GM18508 (cell line): ENCODE measurements around the gene CLVS2.

Experiments
- ATAC-seq: cut with Tn5 transposase; IDR thresholded peaks from one replicate; pipeline ENCODE4 v1.9.1; 2021; ENCODE audit warnings: moderate number of reproducible peaks; ENCODE audit not compliant: insufficient read depth, unreplicated experiment

The CLVS2 gene

GRCh38 chr6:122995921-122996793 is at the start of gene CLVS2:
Gene CLVS2 (plus strand): TSS chr6:122996235. CDS start chr6:122997778, 1,543 bp downstream.
- no peak for ATAC-seq

GRCh38 chr6:122947355-122947754 is 48.7 kb upstream of the CLVS2 start:
- ATAC-seq, result no peak

GRCh38 chr6:122953766-122954165 is 42.3 kb upstream of the CLVS2 start:
- ATAC-seq, result no peak

GRCh38 chr6:122956376-122956775 is 39.7 kb upstream of the CLVS2 start:
- no peak for ATAC-seq

- no peak for ATAC-seq
These were observed 33.9 kb upstream of the CLVS2 start for GRCh38 chr6:122962000-122962624.

- ATAC-seq, result no peak
These were observed 26.0 kb upstream of the CLVS2 start for GRCh38 chr6:122969999-122970533.

- no peak for ATAC-seq
These were observed 18.9 kb upstream of the CLVS2 start for GRCh38 chr6:122977180-122977579.

GRCh38 chr6:122984393-122984792 is 11.6 kb upstream of the CLVS2 start:
- no peak for ATAC-seq

GRCh38 chr6:122994256-122994655 is 1.8 kb upstream of the CLVS2 start:
- no peak for ATAC-seq

- no peak for ATAC-seq
These were observed 915 bp downstream of the CLVS2 start for GRCh38 chr6:122996794-122997505.

- no peak for ATAC-seq
These were observed 1.6 kb downstream of the CLVS2 start for GRCh38 chr6:122997541-122998150.

GRCh38 chr6:122998403-122998975 is 2.5 kb downstream of the CLVS2 start:
- ATAC-seq, result no peak

- ATAC-seq, result no peak
These were observed 4.3 kb downstream of the CLVS2 start for GRCh38 chr6:123000244-123000770.

GRCh38 chr6:123001540-123001939 is 5.5 kb downstream of the CLVS2 start:
- no peak for ATAC-seq

GRCh38 chr6:123007885-123008284 is 11.8 kb downstream of the CLVS2 start:
- no peak for ATAC-seq

GRCh38 chr6:123009059-123009458 is 13.0 kb downstream of the CLVS2 start:
- ATAC-seq, result no peak

- ATAC-seq, result no peak
These were observed 18.8 kb downstream of the CLVS2 start for GRCh38 chr6:123014835-123015234.

GRCh38 chr6:123016431-123017103 is 20.5 kb downstream of the CLVS2 start:
- ATAC-seq, result no peak

- no peak for ATAC-seq
These were observed 21.2 kb downstream of the CLVS2 start for GRCh38 chr6:123017104-123017682.
